ENCODE data around the gene KANSL1.

Gene KANSL1

DNA sequence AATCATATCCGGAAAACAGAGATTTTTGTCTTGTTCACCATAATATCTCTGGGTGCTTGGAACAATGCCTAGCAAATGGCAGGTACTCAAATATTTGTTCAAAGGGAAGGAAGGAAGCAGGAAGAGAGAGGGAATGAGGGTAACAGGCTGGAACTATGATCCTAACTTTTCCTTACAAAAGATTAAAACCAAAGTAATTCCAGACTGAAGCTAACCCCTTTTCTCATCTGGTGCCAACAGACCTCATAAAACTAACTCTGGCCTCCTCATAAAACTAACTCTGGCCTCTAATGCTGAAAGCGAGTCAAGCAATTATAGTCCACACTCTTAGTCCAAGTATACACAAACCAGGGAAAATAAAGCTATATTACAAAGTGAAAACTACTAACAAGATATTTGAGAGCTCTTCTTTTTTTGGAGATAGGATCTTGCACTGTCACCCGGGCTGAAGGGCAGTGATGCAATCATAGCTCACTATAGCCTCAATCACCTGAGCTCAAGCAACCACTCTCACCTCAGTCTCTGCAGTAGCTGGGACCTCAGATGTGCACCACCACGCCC is 84.6 kb downstream of the KANSL1 start:
- ATAC-seq = no peak
- TF ChIP-seq ZC3H10 (CRISPR knock-in tag; IDR thresholded peaks at IDR 0.05) (no peak), ZNF8 (CRISPR knock-in tag; IDR thresholded peaks at IDR 0.05) (no peak), CSDC2 (CRISPR knock-in tag; IDR thresholded peaks at IDR 0.05) (no peak), RARB (CRISPR knock-in tag; IDR thresholded peaks at IDR 0.05) (no peak), BACH2 (CRISPR knock-in tag; IDR thresholded peaks at IDR 0.05; ENCODE audit: borderline replicate concordance) (no peak), TSHZ2 (CRISPR knock-in tag; IDR thresholded peaks at IDR 0.05) (no peak), ISL1 (CRISPR knock-in tag; IDR thresholded peaks at IDR 0.05) (no peak), ZFP3 (CRISPR knock-in tag; IDR thresholded peaks at IDR 0.05) (no peak), ZNF565 (CRISPR knock-in tag; conservative IDR thresholded peaks at IDR 0.05; ENCODE audit: low read depth) (no peak), ZFP30 (CRISPR knock-in tag; IDR thresholded peaks at IDR 0.05) (no peak), ZNF70 (CRISPR knock-in tag; IDR thresholded peaks at IDR 0.05) (no peak), OSR1 (CRISPR knock-in tag; IDR thresholded peaks at IDR 0.05) (no peak), ARNTL (CRISPR knock-in tag; IDR thresholded peaks at IDR 0.05; ENCODE audit: borderline replicate concordance, low read depth) (no peak), PPARA (CRISPR knock-in tag; IDR thresholded peaks at IDR 0.05; ENCODE audit: borderline replicate concordance) (no peak), SNAI2 (CRISPR knock-in tag; IDR thresholded peaks at IDR 0.05) (no peak), GLIS3 (CRISPR knock-in tag; IDR thresholded peaks at IDR 0.05) (no peak)
- TF ChIP-seq, protein P1, sequence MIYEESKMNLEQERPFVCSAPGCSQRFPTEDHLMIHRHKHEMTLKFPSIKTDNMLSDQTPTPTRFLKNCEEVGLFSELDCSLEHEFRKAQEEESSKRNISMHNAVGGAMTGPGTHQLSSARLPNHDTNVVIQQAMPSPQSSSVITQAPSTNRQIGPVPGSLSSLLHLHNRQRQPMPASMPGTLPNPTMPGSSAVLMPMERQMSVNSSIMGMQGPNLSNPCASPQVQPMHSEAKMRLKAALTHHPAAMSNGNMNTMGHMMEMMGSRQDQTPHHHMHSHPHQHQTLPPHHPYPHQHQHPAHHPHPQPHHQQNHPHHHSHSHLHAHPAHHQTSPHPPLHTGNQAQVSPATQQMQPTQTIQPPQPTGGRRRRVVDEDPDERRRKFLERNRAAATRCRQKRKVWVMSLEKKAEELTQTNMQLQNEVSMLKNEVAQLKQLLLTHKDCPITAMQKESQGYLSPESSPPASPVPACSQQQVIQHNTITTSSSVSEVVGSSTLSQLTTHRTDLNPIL (CRISPR knock-in tag; IDR thresholded peaks at IDR 0.05; ENCODE audit: low read depth) = no peak
- TF ChIP-seq, protein P2, sequence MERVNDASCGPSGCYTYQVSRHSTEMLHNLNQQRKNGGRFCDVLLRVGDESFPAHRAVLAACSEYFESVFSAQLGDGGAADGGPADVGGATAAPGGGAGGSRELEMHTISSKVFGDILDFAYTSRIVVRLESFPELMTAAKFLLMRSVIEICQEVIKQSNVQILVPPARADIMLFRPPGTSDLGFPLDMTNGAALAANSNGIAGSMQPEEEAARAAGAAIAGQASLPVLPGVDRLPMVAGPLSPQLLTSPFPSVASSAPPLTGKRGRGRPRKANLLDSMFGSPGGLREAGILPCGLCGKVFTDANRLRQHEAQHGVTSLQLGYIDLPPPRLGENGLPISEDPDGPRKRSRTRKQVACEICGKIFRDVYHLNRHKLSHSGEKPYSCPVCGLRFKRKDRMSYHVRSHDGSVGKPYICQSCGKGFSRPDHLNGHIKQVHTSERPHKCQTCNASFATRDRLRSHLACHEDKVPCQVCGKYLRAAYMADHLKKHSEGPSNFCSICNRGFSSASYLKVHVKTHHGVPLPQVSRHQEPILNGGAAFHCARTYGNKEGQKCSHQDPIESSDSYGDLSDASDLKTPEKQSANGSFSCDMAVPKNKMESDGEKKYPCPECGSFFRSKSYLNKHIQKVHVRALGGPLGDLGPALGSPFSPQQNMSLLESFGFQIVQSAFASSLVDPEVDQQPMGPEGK (CRISPR knock-in tag; IDR thresholded peaks at IDR 0.05; ENCODE audit: borderline replicate concordance) = no peak
- TF ChIP-seq, protein P3, sequence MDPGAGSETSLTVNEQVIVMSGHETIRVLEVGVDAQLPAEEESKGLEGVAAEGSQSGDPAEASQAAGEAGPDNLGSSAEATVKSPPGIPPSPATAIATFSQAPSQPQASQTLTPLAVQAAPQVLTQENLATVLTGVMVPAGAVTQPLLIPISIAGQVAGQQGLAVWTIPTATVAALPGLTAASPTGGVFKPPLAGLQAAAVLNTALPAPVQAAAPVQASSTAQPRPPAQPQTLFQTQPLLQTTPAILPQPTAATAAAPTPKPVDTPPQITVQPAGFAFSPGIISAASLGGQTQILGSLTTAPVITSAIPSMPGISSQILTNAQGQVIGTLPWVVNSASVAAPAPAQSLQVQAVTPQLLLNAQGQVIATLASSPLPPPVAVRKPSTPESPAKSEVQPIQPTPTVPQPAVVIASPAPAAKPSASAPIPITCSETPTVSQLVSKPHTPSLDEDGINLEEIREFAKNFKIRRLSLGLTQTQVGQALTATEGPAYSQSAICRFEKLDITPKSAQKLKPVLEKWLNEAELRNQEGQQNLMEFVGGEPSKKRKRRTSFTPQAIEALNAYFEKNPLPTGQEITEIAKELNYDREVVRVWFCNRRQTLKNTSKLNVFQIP (CRISPR knock-in tag; IDR thresholded peaks at IDR 0.05; ENCODE audit: borderline replicate concordance, low read depth) = no peak

- TF ChIP-seq, protein P1 (CRISPR knock-in tag; IDR thresholded peaks at IDR 0.05; ENCODE audit: low read depth) = no peak
- TF ChIP-seq ZFP30 (CRISPR knock-in tag; IDR thresholded peaks at IDR 0.05) = no peak
- TF ChIP-seq OSR1 (CRISPR knock-in tag; IDR thresholded peaks at IDR 0.05) = no peak
- TF ChIP-seq CSDC2 (CRISPR knock-in tag; IDR thresholded peaks at IDR 0.05) = no peak
- no peak for TF ChIP-seq TCF4 (CRISPR knock-in tag; IDR thresholded peaks at IDR 0.05; ENCODE audit: borderline replicate concordance)
- no peak for TF ChIP-seq ARNTL (CRISPR knock-in tag; IDR thresholded peaks at IDR 0.05; ENCODE audit: borderline replicate concordance, low read depth)
- TF ChIP-seq, protein P3 (CRISPR knock-in tag; IDR thresholded peaks at IDR 0.05; ENCODE audit: borderline replicate concordance, low read depth) = no peak
- TF ChIP-seq PPARA (CRISPR knock-in tag; IDR thresholded peaks at IDR 0.05; ENCODE audit: borderline replicate concordance) = no peak
- no peak for TF ChIP-seq ISL1 (CRISPR knock-in tag; IDR thresholded peaks at IDR 0.05)
- TF ChIP-seq, protein P2 (CRISPR knock-in tag; IDR thresholded peaks at IDR 0.05; ENCODE audit: borderline replicate concordance) = no peak
- TF ChIP-seq GLIS3 (CRISPR knock-in tag; IDR thresholded peaks at IDR 0.05) = no peak
- TF ChIP-seq ZFP3 (CRISPR knock-in tag; IDR thresholded peaks at IDR 0.05) = no peak
- TF ChIP-seq SNAI2 (CRISPR knock-in tag; IDR thresholded peaks at IDR 0.05) = no peak
- ATAC-seq = no peak
These were observed 85.1 kb downstream of the KANSL1 start for GRCh38 chr17:46108120-46108519.
